GM12875 (cell line): ENCODE data around the gene LPGAT1.
"Not testable (repeated sequence)": the region's sequence is repeated elsewhere in the genome, so short reads cannot be mapped to it uniquely, and the experiment has no call there.

ENCODE experiments used
- H3K4me3 ChIP-seq: one replicate; pipeline ENCODE4 v1.5.1; 2011; ENCODE audit warnings: low read depth, low read length, control low read depth
- CTCF ChIP-seq: IDR thresholded peaks from 2 replicates; pipeline ENCODE4 v1.5.1; 2011; ENCODE audit warnings: low read depth, mild to moderate bottlenecking, control low read depth, inconsistent platforms, low read length, moderate library complexity, borderline replicate concordance; ENCODE audit not compliant: insufficient read depth

Gene LPGAT1

DNA sequence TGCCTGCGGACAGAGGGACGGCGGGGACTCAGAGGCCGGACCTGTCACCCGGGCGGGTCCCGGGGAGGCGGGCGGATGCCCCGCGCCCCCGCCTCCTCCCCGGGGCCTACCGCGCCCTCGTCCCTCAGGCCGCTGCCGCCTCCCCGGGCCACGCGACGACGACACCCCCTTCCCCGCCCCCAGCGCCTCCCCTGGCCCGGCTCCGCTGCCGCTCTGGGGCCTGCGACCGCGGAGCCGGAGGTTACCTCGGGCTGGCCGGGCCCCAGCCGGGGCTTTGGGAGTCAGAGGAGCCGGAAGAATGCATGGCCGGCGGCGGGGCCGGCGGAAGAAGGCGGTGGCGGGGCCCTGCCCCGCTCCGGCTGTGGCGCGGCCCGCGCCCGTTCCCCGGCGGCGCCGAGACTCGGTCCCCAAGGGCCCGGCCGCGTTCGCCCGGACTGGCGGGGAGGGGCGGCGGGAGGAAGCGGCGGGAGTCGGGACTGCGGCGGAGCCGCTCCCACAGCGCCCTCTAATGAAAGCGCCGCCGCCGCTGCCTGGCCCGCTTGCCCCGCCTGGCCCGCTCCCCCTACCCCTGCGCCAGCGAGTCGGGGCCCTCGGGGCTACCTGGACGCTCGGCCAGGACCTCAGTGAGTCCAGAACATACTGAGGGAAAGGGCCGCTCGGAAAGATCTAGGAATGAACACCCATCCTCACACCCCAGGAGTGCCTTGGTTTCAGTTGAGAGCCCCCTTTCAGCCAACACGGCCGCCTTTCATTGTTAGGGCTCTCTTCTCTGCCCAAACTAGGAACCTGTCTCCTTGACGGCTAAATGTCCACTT, at the start of gene LPGAT1:
LPGAT1 (minus strand) TSS at position 436 of the 815 bp plus-strand sequence. CDS start 1,467 bp downstream, outside the sequence.
- peak; percentile 71 for TF ChIP-seq CTCF

GRCh38 chr1:211879475-211879874, 48.9 kb upstream of the LPGAT1 start:
- no peak for TF ChIP-seq CTCF
- H3K4me3 ChIP-seq, result no peak overlapping the region

More for the DNA sequence above, at the start of gene LPGAT1:
- peak within 1 kb of the TSS; percentile 70 for H3K4me3 ChIP-seq

DNA sequence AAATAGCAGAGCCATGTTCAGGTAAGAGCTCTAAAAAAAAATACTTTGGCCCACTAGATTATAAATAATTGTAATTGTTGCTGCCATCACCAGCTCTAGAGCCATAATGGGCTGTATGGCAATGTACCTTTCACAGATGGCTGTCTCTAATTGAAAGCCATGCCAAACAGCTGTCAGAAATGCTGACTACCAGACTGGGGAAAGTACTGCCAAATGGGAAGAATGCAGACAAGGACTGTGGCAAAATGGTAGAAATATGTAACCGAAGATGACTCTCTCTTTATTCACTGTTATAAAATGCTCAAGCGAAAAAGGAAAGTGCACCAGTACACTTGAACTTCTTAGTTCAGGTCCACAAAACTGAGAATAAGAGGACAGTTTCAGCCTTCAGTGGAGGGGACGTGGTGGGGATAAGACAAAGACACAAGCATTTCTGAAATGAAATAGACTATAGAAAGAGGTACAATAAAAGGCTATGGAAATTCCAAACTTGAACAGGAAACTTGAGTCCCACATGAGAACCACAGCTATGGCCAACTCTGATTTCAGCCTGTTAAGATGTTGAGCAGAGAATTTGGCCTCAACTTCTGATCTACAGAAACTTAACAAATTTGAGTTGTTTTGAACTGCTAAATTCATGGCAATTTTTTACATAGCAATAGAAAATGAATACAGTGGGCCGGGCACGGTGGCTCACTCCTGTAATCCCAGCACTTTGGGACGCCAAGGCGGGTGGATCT, 46.5 kb upstream of the LPGAT1 start:
- TF ChIP-seq CTCF, result no peak
- no peak overlapping the region for H3K4me3 ChIP-seq

DNA sequence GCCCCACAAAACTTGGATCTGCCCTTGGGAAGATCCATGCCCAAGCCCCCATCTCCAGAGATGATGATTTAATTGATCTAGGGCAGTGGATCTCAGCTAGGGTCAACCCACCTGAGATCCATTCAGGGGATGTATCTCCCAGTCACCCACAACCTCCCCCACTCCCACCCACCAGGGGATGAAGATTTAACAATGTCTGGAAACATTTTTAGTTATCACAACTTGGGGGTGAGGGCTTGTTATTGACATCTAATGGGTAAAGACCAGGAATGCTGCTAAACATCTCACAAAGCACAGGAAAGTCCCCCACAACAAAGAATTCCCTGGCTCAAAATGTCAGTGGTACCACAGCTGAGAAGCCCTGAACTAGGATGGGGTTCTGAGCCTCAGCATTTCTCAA, 45.0 kb upstream of the LPGAT1 start:
- no peak overlapping the region for H3K4me3 ChIP-seq
- TF ChIP-seq CTCF, result no peak

DNA sequence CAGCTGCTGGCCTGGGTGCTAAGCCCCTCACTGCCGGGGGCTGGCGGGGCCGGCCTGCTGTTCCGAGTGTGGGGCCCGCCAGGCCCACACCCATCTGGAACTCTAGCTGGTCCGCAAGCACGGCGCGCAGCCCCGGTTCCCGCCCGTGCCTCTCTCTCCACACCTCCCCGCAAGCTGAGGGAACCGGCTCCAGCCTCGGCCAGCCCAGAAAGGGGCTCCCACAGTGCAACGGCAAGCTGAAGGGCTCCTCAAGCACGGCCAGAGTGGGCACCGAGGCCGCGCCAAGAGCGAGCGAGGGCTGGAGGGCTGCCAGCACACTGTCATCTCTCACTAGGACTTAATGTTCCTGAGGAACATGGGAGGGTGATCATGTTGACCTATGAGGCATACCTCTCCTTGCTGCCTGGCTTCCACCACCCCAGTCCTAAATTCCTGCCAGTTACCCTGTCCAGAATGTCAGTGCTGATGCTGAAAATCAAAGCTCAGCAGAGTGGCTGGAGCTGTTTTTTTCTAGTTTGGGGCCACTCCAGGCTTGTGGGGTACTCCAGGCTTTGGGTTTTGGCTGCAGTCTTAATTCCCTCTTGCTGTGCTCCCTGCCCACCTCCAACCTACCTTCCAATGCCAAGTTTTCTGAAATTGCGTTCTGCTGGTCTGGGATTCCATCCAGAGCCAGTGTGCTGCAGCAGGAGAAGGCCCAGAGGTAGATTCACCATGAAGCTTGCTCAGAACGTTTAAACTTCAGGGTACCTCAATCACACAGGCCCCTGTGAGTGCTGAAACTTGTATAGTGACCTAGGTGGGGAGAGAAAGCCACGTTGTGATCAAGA, 44.2 kb upstream of the LPGAT1 start:
- no peak for TF ChIP-seq CTCF

DNA sequence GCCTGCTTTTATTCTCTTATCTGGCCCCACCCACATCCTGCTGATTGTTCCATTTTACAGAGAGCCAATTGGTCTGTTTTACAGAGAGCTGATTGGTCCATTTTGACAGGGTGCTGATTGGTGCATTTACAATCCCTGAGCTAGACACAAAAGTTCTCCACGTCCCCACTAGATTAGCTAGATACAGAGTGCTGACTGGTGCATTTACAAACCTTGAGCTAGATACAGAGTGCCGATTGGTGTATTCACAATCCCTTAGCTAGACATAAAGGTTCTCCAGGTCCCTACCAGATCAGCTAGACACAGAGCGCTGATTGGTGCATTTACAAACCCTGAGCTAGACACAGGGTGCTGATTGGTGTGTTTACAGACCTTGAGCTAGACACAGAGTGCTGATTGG, 43.2 kb upstream of the LPGAT1 start:
- not testable (repeated sequence) for H3K4me3 ChIP-seq

More for the DNA sequence above, 44.2 kb upstream of the LPGAT1 start:
- no peak overlapping the region for H3K4me3 ChIP-seq

GRCh38 chr1:211870156-211870555, 39.6 kb upstream of the LPGAT1 start:
- no peak for TF ChIP-seq CTCF
- H3K4me3 ChIP-seq, result no peak overlapping the region
